Testis (tissue), 3 donors: Measurements from ENCODE around the gene KERA. TPM values are rescaled to one million over a fixed set of nuclear protein-coding genes. Genes with fewer than 3 reads are reported as not detected.

Experiments
- DNase-seq: peaks from one replicate; pipeline ENCODE4 v3.0.0-alpha.2; 2019
- H3K27ac ChIP-seq, 2 donors: fragments of 200-600 bp; sonication (generic); one replicate each; pipeline ENCODE4 v1.5.1; 2019
- H3K27me3 ChIP-seq: fragments of 200-600 bp; sonication (generic); one replicate; pipeline ENCODE4 v1.5.1; 2019
- H3K36me3 ChIP-seq: fragments of 200-600 bp; sonication (generic); one replicate; pipeline ENCODE4 v1.5.1; 2017; ENCODE audit warnings: low read depth; ENCODE audit errors: missing control alignments
- H3K4me1 ChIP-seq: fragments of 200-600 bp; sonication (generic); one replicate; pipeline ENCODE4 v1.5.1; 2019
- H3K4me3 ChIP-seq, 2 donors: fragments of 200-600 bp; sonication (generic); one replicate each; pipeline ENCODE4 v1.5.1; 2017 to 2019
- H3K9me3 ChIP-seq: fragments of 200-600 bp; sonication (generic); one replicate; pipeline ENCODE4 v1.5.1; 2017
- CTCF ChIP-seq, 3 experiments: fragments of 450-650 bp in 2 of 3; fragments of 200-600 bp in 1 of 3; sonication (generic) in 1 of 3; IDR thresholded peaks; one replicate each; pipeline ENCODE4 v1.5.1; 2016 to 2019; ENCODE audit warnings: antibody characterized with exemption in 3 of 3, mild to moderate bottlenecking in 2 of 3, moderate library complexity in 1 of 3
- POLR2A ChIP-seq: fragments of 450-650 bp; IDR thresholded peaks from one replicate; pipeline ENCODE4 v1.6.1; 2017; ENCODE audit warnings: antibody characterized with exemption, mild to moderate bottlenecking, moderate library complexity
- WGBS, 2 donors: methylation state at CpG; one replicate each; pipeline ENCODE4 v1.1.5; 2018; 5-methylcytosine and 5-hydroxymethylcytosine counted together
- intact Hi-C: fragments of 100-400 bp; cut with DNase I; formaldehyde crosslinking; loops from one replicate; pipeline ENCODE4 v1.15.1; 2023; ENCODE audit warnings: low total_unique reads
- polyA plus RNA-seq: library from polyadenylated mRNA; stranded (reverse); fragments of 350-450 nt; fragmentation: Illumina TruSeq; extraction: RNeasy Lipid Tissue Mini Kit (QIAGEN cat#74804); gene quantifications from one replicate; pipeline ENCODE4 v1.2.3, GENCODE V29; 2014; ENCODE audit warnings: low read depth, low replicate concordance; ENCODE audit not compliant: insufficient read depth
- total RNA-seq, 2 donors: library from RNA; depleted of rRNA; stranded (reverse); fragments of >200 nt; gene quantifications; one replicate each; pipeline ENCODE4 v1.2.3, GENCODE V29; 2016

Gene KERA
- total and polyA plus RNA-seq, 3 donors from 2014 or later, result 0.24 TPM; not detected in 2

GRCh38 chr12:91040096-91040755, 17.6 kb downstream of the KERA start:
- no peak for DNase-seq
- no peaks in the 10 kb centered on the region for H3K4me1 ChIP-seq
- TF ChIP-seq CTCF (IDR thresholded peaks at IDR 0.05), result no peak
- TF ChIP-seq POLR2A, result no peak
- no peak overlapping the region for H3K4me3 ChIP-seq
- H3K9me3 ChIP-seq, result no peaks in the 10 kb centered on the region
- no peaks in the 10 kb centered on the region for H3K36me3 ChIP-seq
- no peak overlapping the region for H3K27ac ChIP-seq
- WGBS, 2 donors, result 74 to 75% methylated on average over 1 of the region's 1 CpG
- no peaks in the 10 kb centered on the region for H3K27me3 ChIP-seq
- intact Hi-C loops, result no loop called here

- no peaks in the 10 kb centered on the region for H3K9me3 ChIP-seq
- no peak for DNase-seq
- no peak overlapping the region for H3K4me3 ChIP-seq
- H3K27ac ChIP-seq, result no peak overlapping the region
- intact Hi-C loops, result no loop called here
- H3K27me3 ChIP-seq, result no peaks in the 10 kb centered on the region
- no peaks in the 10 kb centered on the region for H3K4me1 ChIP-seq
- TF ChIP-seq POLR2A, result no peak
- no peak for TF ChIP-seq CTCF (IDR thresholded peaks at IDR 0.05)
- no peaks in the 10 kb centered on the region for H3K36me3 ChIP-seq
These were observed 20.5 kb downstream of the KERA start for GRCh38 chr12:91037276-91037675.

DNA sequence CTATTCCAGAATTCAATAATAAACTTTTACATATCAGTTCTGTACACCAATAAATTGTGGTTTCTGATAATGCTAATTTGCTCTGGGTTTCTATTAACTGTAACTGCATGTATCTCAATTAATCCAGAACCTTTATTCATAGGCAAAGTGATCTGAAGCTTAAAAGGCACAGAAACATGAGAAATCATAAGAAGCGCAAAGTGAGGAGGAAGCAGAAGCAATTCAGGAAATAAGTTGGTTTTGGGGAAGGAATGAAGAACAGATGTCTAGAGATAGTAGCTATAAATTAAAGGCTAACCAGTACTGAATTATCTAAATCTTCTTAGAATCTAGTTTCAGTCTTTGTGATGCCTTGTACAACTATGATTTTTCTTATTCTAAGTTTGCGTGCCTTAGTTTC, 24.6 kb downstream of the KERA start:
- intact Hi-C loops, result no loop called here

GRCh38 chr12:91023326-91024004, 34.4 kb downstream of the KERA start:
- H3K4me1 ChIP-seq, result no peaks in the 10 kb centered on the region
- no peak for DNase-seq
- no peak overlapping the region for H3K4me3 ChIP-seq
- WGBS, 2 donors, result 86 to 91% methylated on average over 1 of the region's 1 CpG
- TF ChIP-seq CTCF (IDR thresholded peaks at IDR 0.05) (no peak), POLR2A (no peak)
- no peaks in the 10 kb centered on the region for H3K36me3 ChIP-seq
- H3K9me3 ChIP-seq, result no peaks in the 10 kb centered on the region
- no peak overlapping the region for H3K27ac ChIP-seq
- intact Hi-C loops, result no loop called here
- no peaks in the 10 kb centered on the region for H3K27me3 ChIP-seq

More for the DNA sequence above, 24.6 kb downstream of the KERA start:
- Histone ChIP-seq H3K27me3 (no peaks in the 10 kb centered on the region), H3K9me3 (no peaks in the 10 kb centered on the region), H3K27ac (no peak overlapping the region), H3K4me1 (no peaks in the 10 kb centered on the region), H3K4me3 (no peak overlapping the region), H3K36me3 (no peaks in the 10 kb centered on the region)
- 87 to 89% methylated on average over 2 of the region's 2 CpGs for WGBS, 2 donors
- no peak for DNase-seq
- TF ChIP-seq CTCF (IDR thresholded peaks at IDR 0.05), result no peak
- no peak for TF ChIP-seq POLR2A

GRCh38 chr12:91021076-91021475, 36.7 kb downstream of the KERA start:
- Histone ChIP-seq H3K9me3 (no peaks in the 10 kb centered on the region), H3K4me1 (no peaks in the 10 kb centered on the region), H3K36me3 (no peaks in the 10 kb centered on the region), H3K27me3 (no peaks in the 10 kb centered on the region), H3K4me3 (no peak overlapping the region), H3K27ac (no peak overlapping the region)
- TF ChIP-seq POLR2A (no peak), CTCF (IDR thresholded peaks at IDR 0.05) (no peak)
- intact Hi-C loops, result no loop called here
- DNase-seq, result no peak
- 87 to 92% methylated on average over 2 of the region's 2 CpGs for WGBS, 2 donors
